ENCODE measurements around the gene U2AF1L4.

U2AF1L4 gene

DNA sequence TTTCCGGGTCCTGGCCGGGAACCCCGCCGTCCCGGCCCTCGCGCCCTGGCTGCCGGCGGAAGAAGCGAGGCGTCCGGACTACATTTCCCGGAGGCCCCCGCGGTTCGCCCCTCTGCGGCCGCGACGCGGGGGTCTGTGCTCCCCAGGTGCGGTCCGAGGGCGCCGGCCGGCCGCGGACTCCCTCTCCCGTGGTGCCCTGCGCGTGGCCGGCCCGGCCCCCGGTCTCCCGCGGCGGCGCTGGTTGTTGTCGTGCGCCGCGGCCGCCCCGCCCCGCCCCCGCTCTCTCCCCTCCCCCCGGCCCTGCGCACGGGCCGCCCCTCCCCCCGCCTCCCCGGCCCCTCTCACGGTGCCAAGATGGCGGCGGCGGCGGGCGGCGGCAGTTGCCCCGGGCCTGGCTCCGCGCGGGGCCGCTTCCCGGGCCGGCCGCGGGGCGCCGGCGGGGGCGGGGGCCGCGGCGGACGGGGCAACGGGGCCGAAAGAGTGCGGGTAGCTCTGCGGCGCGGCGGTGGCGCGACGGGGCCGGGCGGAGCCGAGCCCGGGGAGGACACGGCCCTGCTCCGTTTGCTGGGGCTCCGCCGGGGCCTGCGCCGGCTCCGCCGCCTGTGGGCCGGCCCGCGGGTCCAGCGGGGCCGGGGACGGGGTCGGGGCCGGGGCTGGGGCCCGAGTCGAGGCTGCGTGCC is 27.4 kb downstream of the U2AF1L4 start, which contains the start of gene KMT2B:
Gene KMT2B, plus strand, starts transcription at position 339 of the 680 bp plus-strand sequence. Its CDS starts 16 bp downstream, at position 355.
- Histone ChIP-seq H3K4me3 (ENCODE audit: insufficient read depth, low read depth, low read length, poor library complexity, severe bottlenecking) (peak within 1 kb of the TSS; percentile 84), H3K36me3 (ENCODE audit: control insufficient read depth, insufficient read depth, low read length) (peaks cover 21% of the 10 kb centered on the region), H3K27ac (ENCODE audit: insufficient read depth, low read length, poor library complexity, severe bottlenecking) (peak within 1 kb of the TSS; percentile 80), H3K4me1 (ENCODE audit: control insufficient read depth, insufficient read depth, low read length, poor library complexity, severe bottlenecking) (peaks cover 37% of the 10 kb centered on the region), H3K9me3 (ENCODE audit: control insufficient read depth, low read length) (no peaks in the 10 kb centered on the region), H3K27me3 (replicated peaks; ENCODE audit: control insufficient read depth, insufficient read depth, low read length, poor library complexity, severe bottlenecking) (no peaks in the 10 kb centered on the region)
- no peak for DNase-seq

DNA sequence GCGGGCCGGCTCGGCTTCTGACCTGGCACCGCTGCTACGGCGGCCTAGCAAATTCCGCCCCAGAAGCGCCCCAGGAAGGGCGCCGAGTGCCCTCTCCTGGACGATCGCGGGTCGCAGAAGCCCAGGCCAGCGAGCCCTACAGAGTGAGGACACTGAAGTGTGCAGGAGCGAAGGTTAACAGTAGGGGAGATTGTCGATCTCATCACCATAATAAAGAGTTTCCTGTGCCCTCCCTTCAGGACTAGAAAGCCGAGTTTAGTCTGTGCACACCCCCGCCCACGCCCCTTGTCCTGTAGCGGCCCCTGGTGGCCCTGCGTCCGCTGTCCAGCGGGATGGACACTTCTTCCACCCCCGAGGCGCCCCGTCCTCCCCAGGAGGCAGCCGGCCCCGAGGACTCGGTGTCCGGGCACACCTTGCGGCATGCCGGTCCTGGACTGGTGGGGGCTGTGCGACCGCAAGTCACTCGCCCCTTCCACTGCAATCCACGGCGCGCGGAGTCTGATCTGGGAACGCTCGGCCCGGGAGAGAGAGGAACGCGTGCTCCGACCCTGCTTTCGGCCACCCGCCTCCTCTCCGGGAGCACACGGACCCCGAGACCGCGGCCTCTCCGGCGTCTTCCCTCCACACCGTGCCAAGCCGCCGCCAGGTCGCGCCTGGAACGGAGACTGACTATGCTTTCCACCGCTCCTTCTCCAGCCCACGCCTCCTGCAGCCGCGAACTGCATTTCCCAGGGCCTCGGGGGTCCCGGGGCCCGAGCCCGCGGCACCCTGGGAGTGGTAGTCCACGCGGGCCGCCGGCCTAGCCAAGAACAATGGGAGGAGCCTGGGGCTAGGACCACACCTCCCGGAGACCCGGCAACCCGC is 28.2 kb downstream of the U2AF1L4 start:
- Histone ChIP-seq H3K36me3 (ENCODE audit: control insufficient read depth, insufficient read depth, low read length) (peaks cover 13% of the 10 kb centered on the region), H3K27ac (ENCODE audit: insufficient read depth, low read length, poor library complexity, severe bottlenecking) (peak overlapping the region; percentile 80), H3K4me1 (ENCODE audit: control insufficient read depth, insufficient read depth, low read length, poor library complexity, severe bottlenecking) (peaks cover 44% of the 10 kb centered on the region), H3K4me3 (ENCODE audit: insufficient read depth, low read depth, low read length, poor library complexity, severe bottlenecking) (peak overlapping the region; percentile 84), H3K9me3 (ENCODE audit: control insufficient read depth, low read length) (no peaks in the 10 kb centered on the region), H3K27me3 (replicated peaks; ENCODE audit: control insufficient read depth, insufficient read depth, low read length, poor library complexity, severe bottlenecking) (no peaks in the 10 kb centered on the region)
- DNase-seq = peak; percentile 93 to 95 (median 94)

DNA sequence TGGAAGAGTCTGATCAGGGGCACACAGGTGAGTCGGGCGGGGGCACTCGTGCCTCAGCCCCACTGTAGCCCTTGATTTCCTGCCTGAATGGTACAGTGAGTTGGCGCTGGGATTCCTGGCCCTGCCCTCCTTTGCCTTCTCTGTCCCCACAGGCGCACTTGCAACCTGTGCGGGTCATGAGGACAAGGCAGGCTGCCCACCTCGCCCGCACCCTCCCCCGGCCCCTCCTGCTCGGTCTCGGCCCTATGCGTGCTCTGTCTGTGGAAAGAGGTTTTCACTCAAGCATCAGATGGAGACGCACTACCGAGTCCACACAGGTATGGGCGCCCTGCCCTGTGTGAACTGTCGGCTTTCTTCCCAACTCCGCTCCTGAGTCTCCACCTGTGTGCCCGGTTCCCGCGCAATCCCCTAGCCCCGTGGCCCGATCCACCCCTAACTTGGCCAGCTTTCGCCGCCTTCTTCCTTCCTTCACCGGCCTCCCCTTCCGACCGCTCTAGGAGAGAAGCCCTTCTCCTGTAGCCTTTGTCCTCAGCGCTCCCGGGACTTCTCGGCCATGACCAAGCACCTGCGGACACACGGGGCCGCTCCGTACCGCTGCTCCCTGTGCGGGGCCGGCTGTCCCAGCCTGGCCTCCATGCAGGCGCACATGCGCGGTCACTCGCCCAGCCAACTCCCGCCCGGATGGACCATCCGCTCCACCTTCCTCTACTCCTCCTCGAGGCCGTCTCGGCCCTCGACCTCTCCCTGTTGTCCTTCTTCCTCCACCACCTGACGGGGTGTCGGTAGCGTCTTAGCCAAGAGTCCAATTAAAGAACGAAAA is 29.0 kb downstream of the U2AF1L4 start:
- Histone ChIP-seq H3K9me3 (ENCODE audit: control insufficient read depth, low read length) (no peaks in the 10 kb centered on the region), H3K27ac (ENCODE audit: insufficient read depth, low read length, poor library complexity, severe bottlenecking) (peak overlapping the region; percentile 80), H3K27me3 (replicated peaks; ENCODE audit: control insufficient read depth, insufficient read depth, low read length, poor library complexity, severe bottlenecking) (no peaks in the 10 kb centered on the region), H3K4me3 (ENCODE audit: insufficient read depth, low read depth, low read length, poor library complexity, severe bottlenecking) (peak overlapping the region; percentile 84), H3K4me1 (ENCODE audit: control insufficient read depth, insufficient read depth, low read length, poor library complexity, severe bottlenecking) (peaks cover 45% of the 10 kb centered on the region), H3K36me3 (ENCODE audit: control insufficient read depth, insufficient read depth, low read length) (peaks cover 4% of the 10 kb centered on the region)
- DNase-seq = no peak

DNA sequence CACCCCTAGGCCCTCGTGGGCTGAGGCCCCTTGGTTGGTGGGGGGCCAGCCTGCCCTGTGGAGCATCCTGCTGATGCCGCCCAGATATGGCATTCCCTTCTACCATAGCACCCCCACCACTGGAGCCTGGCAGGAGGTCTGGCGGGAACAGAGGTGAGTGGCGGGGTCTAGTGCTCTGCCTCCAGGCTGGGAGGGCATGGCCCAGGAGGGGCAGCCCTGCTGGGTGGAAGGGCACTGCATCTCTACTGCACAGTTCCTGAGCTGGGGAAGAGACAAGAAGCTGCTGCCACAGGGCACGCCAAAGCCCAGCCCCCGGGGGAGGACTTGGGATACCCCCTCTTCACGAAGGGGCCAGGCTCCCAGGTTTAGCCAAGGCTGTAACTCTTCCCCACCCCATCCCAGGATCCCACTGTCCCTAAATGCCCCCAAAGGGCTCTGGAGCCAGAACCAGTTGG is 29.8 kb downstream of the U2AF1L4 start:
- H3K9me3 ChIP-seq (ENCODE audit: control insufficient read depth, low read length) = no peaks in the 10 kb centered on the region
- no peaks in the 10 kb centered on the region for H3K27me3 ChIP-seq (replicated peaks; ENCODE audit: control insufficient read depth, insufficient read depth, low read length, poor library complexity, severe bottlenecking)
- peaks cover 53% of the 10 kb centered on the region for H3K4me1 ChIP-seq (ENCODE audit: control insufficient read depth, insufficient read depth, low read length, poor library complexity, severe bottlenecking)
- H3K27ac ChIP-seq (ENCODE audit: insufficient read depth, low read length, poor library complexity, severe bottlenecking) = no peak overlapping the region
- no peak overlapping the region for H3K4me3 ChIP-seq (ENCODE audit: insufficient read depth, low read depth, low read length, poor library complexity, severe bottlenecking)
- no peak for DNase-seq
- H3K36me3 ChIP-seq (ENCODE audit: control insufficient read depth, insufficient read depth, low read length) = no peaks in the 10 kb centered on the region

DNA sequence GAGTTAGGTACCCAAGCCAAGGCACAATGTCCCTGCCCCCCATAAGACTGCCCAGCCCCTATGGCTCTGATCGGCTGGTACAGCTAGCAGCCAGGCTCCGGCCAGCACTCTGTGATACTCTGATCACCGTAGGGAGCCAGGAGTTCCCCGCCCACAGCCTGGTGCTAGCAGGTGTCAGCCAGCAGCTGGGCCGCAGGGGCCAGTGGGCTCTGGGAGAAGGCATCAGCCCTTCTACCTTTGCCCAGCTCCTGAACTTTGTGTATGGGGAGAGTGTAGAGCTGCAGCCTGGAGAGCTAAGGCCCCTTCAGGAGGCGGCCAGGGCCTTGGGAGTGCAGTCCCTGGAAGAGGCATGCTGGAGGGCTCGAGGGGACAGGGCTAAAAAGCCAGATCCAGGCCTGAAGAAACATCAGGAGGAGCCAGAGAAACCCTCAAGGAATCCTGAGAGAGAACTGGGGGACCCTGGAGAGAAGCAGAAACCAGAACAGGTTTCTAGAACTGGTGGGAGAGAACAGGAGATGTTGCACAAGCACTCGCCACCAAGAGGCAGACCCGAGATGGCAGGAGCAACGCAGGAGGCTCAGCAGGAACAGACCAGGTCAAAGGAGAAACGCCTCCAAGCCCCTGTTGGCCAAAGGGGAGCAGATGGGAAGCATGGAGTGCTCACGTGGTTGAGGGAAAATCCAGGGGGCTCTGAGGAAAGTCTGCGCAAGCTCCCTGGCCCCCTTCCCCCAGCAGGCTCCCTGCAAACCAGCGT is 30.4 kb downstream of the U2AF1L4 start:
- H3K27ac ChIP-seq (ENCODE audit: insufficient read depth, low read length, poor library complexity, severe bottlenecking) = no peak overlapping the region
- no peaks in the 10 kb centered on the region for H3K9me3 ChIP-seq (ENCODE audit: control insufficient read depth, low read length)
- no peak overlapping the region for H3K4me3 ChIP-seq (ENCODE audit: insufficient read depth, low read depth, low read length, poor library complexity, severe bottlenecking)
- H3K27me3 ChIP-seq (replicated peaks; ENCODE audit: control insufficient read depth, insufficient read depth, low read length, poor library complexity, severe bottlenecking) = no peaks in the 10 kb centered on the region
- H3K4me1 ChIP-seq (ENCODE audit: control insufficient read depth, insufficient read depth, low read length, poor library complexity, severe bottlenecking) = peaks cover 52% of the 10 kb centered on the region
- H3K36me3 ChIP-seq (ENCODE audit: control insufficient read depth, insufficient read depth, low read length) = no peaks in the 10 kb centered on the region
- DNase-seq = no peak

DNA sequence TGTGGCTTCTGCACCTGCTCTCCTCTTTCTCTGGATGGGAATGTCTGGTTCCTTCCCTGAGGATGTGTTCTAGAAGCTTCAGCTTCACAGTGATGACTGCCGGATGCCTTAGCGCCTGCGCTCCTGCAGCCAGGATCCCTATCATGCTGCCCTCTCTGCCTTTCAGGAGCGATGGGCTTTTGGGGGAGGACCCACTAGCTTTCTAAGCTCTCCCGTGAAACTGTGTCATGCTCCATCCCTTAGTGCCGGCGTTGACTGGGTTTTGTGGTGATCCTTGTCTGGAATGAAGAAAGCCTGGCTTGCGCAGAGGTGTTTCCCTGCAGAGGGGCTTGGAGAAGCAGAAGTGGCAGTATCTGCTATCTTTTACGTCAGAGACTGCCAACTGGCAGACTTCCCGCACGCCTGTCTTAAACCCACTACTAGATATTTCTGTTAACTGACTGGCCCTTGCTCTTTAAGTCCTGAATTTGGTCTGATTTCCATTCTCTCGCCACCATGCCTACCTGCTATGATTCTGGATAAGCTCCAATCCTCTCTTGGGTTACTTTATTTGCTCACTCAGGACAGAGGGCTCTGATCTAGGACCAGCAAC is 31.2 kb downstream of the U2AF1L4 start:
- no peaks in the 10 kb centered on the region for H3K27me3 ChIP-seq (replicated peaks; ENCODE audit: control insufficient read depth, insufficient read depth, low read length, poor library complexity, severe bottlenecking)
- no peak for DNase-seq
- H3K4me1 ChIP-seq (ENCODE audit: control insufficient read depth, insufficient read depth, low read length, poor library complexity, severe bottlenecking) = peaks cover 46% of the 10 kb centered on the region
- H3K9me3 ChIP-seq (ENCODE audit: control insufficient read depth, low read length) = no peaks in the 10 kb centered on the region
- no peaks in the 10 kb centered on the region for H3K36me3 ChIP-seq (ENCODE audit: control insufficient read depth, insufficient read depth, low read length)
- no peak overlapping the region for H3K4me3 ChIP-seq (ENCODE audit: insufficient read depth, low read depth, low read length, poor library complexity, severe bottlenecking)
- H3K27ac ChIP-seq (ENCODE audit: insufficient read depth, low read length, poor library complexity, severe bottlenecking) = no peak overlapping the region

DNA sequence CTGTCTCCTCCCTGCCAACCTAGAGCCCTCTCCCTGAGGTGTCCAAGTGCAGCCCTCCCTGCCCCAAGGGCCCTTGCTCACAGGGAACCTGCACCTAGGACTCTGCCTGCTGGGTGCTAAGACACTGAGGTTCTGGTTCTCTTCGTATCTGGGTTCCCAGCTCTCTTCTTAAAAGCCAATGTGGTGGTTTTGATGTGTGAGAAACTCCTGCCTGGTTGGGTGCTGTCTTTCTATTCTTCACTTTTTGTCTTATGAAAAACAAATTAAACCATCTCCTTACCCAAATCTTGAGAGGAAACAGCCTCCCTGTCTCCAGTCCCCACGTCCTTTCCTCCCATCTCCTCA is 31.7 kb downstream of the U2AF1L4 start:
- peak overlapping the region; percentile 31 for H3K27ac ChIP-seq (ENCODE audit: insufficient read depth, low read length, poor library complexity, severe bottlenecking)
- no peaks in the 10 kb centered on the region for H3K27me3 ChIP-seq (replicated peaks; ENCODE audit: control insufficient read depth, insufficient read depth, low read length, poor library complexity, severe bottlenecking)
- H3K9me3 ChIP-seq (ENCODE audit: control insufficient read depth, low read length) = no peaks in the 10 kb centered on the region
- no peak for DNase-seq
- H3K4me1 ChIP-seq (ENCODE audit: control insufficient read depth, insufficient read depth, low read length, poor library complexity, severe bottlenecking) = peaks cover 41% of the 10 kb centered on the region
- H3K36me3 ChIP-seq (ENCODE audit: control insufficient read depth, insufficient read depth, low read length) = no peaks in the 10 kb centered on the region
- no peak overlapping the region for H3K4me3 ChIP-seq (ENCODE audit: insufficient read depth, low read depth, low read length, poor library complexity, severe bottlenecking)

DNA sequence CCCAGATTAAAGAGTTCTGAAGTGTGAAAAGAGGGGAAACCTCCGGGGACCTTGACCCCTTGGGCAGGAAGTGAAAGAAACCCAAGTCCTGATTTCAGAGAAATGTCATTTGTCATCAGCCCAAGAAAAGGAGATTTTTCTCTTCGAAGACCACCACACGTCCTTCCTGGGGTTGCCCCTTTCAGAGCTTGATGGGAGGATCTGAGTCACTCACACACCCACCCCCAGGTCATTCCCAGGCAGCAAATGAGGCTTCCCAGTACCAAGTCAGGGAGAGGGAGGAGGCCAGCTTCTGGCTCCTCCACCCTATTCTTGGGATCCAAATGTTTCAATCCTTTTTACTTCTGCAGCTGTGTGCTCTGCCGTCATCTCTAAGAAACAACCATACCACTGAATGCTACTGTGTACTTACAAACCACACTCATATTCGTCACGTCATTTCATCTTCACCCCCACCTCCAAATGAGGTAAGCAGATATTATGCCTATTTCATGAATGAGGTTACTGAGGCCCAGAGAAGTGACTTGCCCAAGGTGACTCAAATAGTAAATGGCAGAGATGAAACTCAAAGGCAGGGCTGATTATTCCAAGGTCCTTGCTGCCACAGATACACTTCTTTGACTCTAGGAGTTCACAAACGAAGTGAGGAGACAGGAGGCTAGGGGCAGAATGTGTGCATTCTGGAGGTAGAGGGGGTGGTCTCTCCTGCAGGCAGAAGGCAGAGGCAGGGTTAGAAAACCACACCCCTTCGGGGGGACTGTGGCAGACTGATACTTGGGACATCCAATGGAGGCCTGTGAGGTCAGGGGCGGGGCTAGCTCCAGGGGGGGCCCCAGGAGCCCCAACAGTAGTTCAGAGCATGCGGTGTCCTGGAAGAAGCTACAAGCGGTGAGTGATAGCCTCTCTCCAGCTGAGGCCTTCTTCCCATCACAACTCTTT is 32.4 kb downstream of the U2AF1L4 start:
- H3K4me3 ChIP-seq (ENCODE audit: insufficient read depth, low read depth, low read length, poor library complexity, severe bottlenecking) = no peak overlapping the region
- H3K9me3 ChIP-seq (ENCODE audit: control insufficient read depth, low read length) = no peaks in the 10 kb centered on the region
- DNase-seq = peak in 1 of 3 donors; percentile 17
- no peaks in the 10 kb centered on the region for H3K27me3 ChIP-seq (replicated peaks; ENCODE audit: control insufficient read depth, insufficient read depth, low read length, poor library complexity, severe bottlenecking)
- peaks cover 40% of the 10 kb centered on the region for H3K4me1 ChIP-seq (ENCODE audit: control insufficient read depth, insufficient read depth, low read length, poor library complexity, severe bottlenecking)
- no peaks in the 10 kb centered on the region for H3K36me3 ChIP-seq (ENCODE audit: control insufficient read depth, insufficient read depth, low read length)
- peak overlapping the region; percentile 31 for H3K27ac ChIP-seq (ENCODE audit: insufficient read depth, low read length, poor library complexity, severe bottlenecking)
